K562 (cell line): ENCODE results near the gene HMCN2.

Source experiments
- BRCA1 ChIP-seq, 2 experiments: fragments of 450-650 bp in 1 of 2; sonication (generic) in 1 of 2; formaldehyde crosslinking in 1 of 2; IDR thresholded peaks; 2 replicates each; pipeline versions ENCODE4 v1.5.0 to v1.6.1; 2017 to 2020; ENCODE audit warnings: mild to moderate bottlenecking in 1 of 2, missing genetic modification reagents in 1 of 2
- EGR1 ChIP-seq: fragments of 450-650 bp; conservative IDR thresholded peaks from 2 replicates; pipeline ENCODE4 v1.6.1; 2017; ENCODE audit warnings: mild to moderate bottlenecking
- HIVEP1 ChIP-seq: fragments of 250-450 bp; sonication (Bioruptor Pico); IDR thresholded peaks from 2 replicates; pipeline ENCODE4 v1.4.0; 2020; ENCODE audit warnings: mild to moderate bottlenecking
- KDM2B ChIP-seq: fragments of 250-450 bp; sonication (Bioruptor Pico); IDR thresholded peaks from 2 replicates; pipeline ENCODE4 v1.8.0; 2021; ENCODE audit warnings: mild to moderate bottlenecking, moderate library complexity
- L3MBTL2 ChIP-seq: fragments of 450-650 bp; IDR thresholded peaks from 2 replicates; pipeline ENCODE4 v1.6.1; 2016; ENCODE audit warnings: mild to moderate bottlenecking, moderate library complexity
- U2AF2 ChIP-seq: fragments of 200-400 bp; formaldehyde crosslinking; optimal IDR thresholded peaks from 2 replicates; pipeline ENCODE3; 2017; ENCODE audit warnings: low read depth, mild to moderate bottlenecking, low read length
- ZNF3 ChIP-seq: fragments of 250-450 bp; sonication (Bioruptor Pico); IDR thresholded peaks from 2 replicates; pipeline ENCODE4 v1.5.0; 2021; ENCODE audit warnings: mild to moderate bottlenecking, moderate library complexity
- TF ChIP-seq, protein P1 (sequence below), 2 experiments: fragments of 450-650 bp; formaldehyde crosslinking in 1 of 2; IDR thresholded peaks; 2 replicates each; pipeline versions ENCODE4 v1.4.0 to v1.6.1; 2014 to 2020; ENCODE audit warnings: mild to moderate bottlenecking in 2 of 2, borderline replicate concordance in 1 of 2, low read depth in 1 of 2
- TF ChIP-seq, protein P2 (sequence below), 3 experiments: IDR thresholded peaks in 2 of 3; conservative IDR thresholded peaks in 1 of 3; 2 replicates each; pipeline ENCODE4 v1.5.1; 2011 to 2012; ENCODE audit warnings: low read length in 3 of 3, mild to moderate bottlenecking in 3 of 3, control low read depth in 2 of 3, improper control_type of control experiment in 1 of 3, inconsistent platforms in 1 of 3, low read depth in 1 of 3, mixed read lengths in 1 of 3, moderate library complexity in 1 of 3; ENCODE audit not compliant: insufficient read depth in 2 of 3
- TF ChIP-seq, protein P3 (sequence below), 2 experiments: IDR thresholded peaks; 2 replicates each; pipeline ENCODE4 v1.6.1; 2012; ENCODE audit warnings: improper control_type of control experiment in 2 of 2, low read depth in 2 of 2, low read length in 2 of 2, borderline replicate concordance in 1 of 2

DNA sequence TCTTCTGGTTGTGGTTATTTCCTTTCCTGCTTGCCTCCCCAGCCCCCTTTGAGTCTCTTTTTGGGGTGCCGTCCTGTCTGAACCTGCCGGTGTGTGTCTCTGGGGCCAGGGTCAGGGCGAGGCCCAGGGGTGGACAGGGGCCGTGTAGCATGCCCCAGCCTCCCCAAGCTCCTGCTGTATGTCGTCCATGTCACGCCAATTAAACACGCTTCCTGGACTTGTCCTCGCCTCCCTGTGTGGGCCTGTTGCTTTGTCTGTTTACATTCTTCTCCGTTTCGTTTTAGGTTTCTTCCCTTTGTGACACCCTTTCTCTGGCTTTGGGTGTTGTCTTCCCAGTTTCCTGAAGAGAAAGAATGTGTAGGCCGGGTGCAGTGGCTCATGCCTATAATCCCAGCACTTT lies 28.5 kb upstream of the HMCN2 start:
- TF ChIP-seq HIVEP1 (CRISPR knock-in tag) (no peak), KDM2B (CRISPR knock-in tag) (no peak), L3MBTL2 (no peak), EGR1 (no peak), ZNF3 (CRISPR knock-in tag) (no peak), BRCA1 (IDR thresholded peaks at IDR 0.05) (no peak), BRCA1 (CRISPR knock-in tag; IDR thresholded peaks at IDR 0.05) (no peak), U2AF2 (no peak)
- TF ChIP-seq, protein P1, sequence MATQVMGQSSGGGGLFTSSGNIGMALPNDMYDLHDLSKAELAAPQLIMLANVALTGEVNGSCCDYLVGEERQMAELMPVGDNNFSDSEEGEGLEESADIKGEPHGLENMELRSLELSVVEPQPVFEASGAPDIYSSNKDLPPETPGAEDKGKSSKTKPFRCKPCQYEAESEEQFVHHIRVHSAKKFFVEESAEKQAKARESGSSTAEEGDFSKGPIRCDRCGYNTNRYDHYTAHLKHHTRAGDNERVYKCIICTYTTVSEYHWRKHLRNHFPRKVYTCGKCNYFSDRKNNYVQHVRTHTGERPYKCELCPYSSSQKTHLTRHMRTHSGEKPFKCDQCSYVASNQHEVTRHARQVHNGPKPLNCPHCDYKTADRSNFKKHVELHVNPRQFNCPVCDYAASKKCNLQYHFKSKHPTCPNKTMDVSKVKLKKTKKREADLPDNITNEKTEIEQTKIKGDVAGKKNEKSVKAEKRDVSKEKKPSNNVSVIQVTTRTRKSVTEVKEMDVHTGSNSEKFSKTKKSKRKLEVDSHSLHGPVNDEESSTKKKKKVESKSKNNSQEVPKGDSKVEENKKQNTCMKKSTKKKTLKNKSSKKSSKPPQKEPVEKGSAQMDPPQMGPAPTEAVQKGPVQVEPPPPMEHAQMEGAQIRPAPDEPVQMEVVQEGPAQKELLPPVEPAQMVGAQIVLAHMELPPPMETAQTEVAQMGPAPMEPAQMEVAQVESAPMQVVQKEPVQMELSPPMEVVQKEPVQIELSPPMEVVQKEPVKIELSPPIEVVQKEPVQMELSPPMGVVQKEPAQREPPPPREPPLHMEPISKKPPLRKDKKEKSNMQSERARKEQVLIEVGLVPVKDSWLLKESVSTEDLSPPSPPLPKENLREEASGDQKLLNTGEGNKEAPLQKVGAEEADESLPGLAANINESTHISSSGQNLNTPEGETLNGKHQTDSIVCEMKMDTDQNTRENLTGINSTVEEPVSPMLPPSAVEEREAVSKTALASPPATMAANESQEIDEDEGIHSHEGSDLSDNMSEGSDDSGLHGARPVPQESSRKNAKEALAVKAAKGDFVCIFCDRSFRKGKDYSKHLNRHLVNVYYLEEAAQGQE (IDR thresholded peaks at IDR 0.05; ENCODE audit: borderline replicate concordance), result no peak
- TF ChIP-seq, protein P1 (CRISPR knock-in tag; IDR thresholded peaks at IDR 0.05; ENCODE audit: low read depth), result no peak
- TF ChIP-seq, protein P2, sequence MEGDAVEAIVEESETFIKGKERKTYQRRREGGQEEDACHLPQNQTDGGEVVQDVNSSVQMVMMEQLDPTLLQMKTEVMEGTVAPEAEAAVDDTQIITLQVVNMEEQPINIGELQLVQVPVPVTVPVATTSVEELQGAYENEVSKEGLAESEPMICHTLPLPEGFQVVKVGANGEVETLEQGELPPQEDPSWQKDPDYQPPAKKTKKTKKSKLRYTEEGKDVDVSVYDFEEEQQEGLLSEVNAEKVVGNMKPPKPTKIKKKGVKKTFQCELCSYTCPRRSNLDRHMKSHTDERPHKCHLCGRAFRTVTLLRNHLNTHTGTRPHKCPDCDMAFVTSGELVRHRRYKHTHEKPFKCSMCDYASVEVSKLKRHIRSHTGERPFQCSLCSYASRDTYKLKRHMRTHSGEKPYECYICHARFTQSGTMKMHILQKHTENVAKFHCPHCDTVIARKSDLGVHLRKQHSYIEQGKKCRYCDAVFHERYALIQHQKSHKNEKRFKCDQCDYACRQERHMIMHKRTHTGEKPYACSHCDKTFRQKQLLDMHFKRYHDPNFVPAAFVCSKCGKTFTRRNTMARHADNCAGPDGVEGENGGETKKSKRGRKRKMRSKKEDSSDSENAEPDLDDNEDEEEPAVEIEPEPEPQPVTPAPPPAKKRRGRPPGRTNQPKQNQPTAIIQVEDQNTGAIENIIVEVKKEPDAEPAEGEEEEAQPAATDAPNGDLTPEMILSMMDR (IDR thresholded peaks at IDR 0.05 in 2 of 3, conservative IDR thresholded peaks at IDR 0.05 in 1 of 3; ENCODE audit: insufficient read depth in 2 of 3, low read depth in 1 of 3, low read length in 3 of 3), result no peak
- TF ChIP-seq, protein P3, sequence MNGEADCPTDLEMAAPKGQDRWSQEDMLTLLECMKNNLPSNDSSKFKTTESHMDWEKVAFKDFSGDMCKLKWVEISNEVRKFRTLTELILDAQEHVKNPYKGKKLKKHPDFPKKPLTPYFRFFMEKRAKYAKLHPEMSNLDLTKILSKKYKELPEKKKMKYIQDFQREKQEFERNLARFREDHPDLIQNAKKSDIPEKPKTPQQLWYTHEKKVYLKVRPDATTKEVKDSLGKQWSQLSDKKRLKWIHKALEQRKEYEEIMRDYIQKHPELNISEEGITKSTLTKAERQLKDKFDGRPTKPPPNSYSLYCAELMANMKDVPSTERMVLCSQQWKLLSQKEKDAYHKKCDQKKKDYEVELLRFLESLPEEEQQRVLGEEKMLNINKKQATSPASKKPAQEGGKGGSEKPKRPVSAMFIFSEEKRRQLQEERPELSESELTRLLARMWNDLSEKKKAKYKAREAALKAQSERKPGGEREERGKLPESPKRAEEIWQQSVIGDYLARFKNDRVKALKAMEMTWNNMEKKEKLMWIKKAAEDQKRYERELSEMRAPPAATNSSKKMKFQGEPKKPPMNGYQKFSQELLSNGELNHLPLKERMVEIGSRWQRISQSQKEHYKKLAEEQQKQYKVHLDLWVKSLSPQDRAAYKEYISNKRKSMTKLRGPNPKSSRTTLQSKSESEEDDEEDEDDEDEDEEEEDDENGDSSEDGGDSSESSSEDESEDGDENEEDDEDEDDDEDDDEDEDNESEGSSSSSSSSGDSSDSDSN (IDR thresholded peaks at IDR 0.05; ENCODE audit: borderline replicate concordance in 1 of 2, low read depth in 2 of 2, low read length in 2 of 2), result no peak
